ENCODE results near the gene TEX14.
A peak's percentile ranks its signal among the peaks of the same experiment; 100 is the strongest.
"Not testable (repeated sequence)": the region's sequence is repeated elsewhere in the genome, so short reads cannot be mapped to it uniquely, and the experiment has no call there.

TEX14 gene

DNA sequence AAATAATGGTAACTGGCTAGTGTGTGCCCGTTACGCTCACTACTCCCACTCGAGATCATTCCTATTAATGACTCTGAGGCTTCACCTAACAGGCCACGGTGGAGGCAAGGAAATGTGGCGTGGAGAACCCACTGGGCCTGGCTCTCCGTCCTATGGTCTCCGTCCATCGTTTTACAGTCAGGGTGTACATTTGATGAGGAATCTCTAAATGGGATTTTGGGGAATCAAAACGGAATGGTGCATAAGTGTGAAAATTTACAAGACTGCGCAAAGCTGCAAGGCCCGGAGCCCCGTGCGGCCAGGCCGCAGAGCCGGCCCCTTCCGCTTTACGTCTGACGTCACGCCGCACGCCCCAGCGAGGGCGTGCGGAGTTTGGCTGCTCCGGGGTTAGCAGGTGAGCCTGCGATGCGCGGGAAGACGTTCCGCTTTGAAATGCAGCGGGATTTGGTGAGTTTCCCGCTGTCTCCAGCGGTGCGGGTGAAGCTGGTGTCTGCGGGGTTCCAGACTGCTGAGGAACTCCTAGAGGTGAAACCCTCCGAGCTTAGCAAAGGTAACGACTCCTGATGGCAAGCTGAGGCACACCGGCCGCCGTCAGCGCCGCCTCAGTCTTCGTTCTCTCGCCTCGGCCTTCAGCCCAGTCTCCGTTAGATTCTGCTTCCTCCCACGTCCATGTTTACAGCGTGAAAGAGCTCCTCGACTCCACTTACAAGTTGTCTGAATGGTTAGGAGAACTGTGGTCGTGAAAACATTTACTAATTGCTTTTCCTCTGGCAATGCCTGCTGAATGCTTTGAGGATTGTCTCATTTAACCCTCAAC, 602 bp upstream of the TEX14 start, which contains the start of gene RAD51C:
RAD51C (plus strand) TSS at position 364 of the 817 bp plus-strand sequence; CDS start at position 406, 42 bp downstream.
- DNase-seq (ENCODE audit: low read depth), result peak; percentile 84

DNA sequence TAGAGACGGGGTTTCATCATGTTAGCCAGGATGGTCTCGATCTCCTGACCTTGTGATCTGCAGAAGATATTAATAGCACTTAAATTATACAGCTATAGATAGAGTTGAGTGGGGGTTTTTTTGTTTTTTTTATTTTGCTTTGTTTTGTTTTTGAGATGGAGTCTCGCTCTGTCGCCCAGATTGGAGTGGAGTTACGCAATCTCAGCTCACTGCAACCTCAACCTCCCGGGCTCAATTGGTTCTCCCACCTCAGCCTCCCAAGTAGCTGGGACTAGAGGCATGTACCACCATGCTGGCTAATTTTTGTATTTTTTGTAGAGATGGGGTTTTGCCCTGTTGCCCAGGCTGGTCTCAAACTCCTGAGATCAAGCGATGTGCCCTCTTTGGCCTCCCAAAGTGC, 1.8 kb downstream of the TEX14 start:
- not testable (repeated sequence) for DNase-seq (ENCODE audit: low read depth)

DNA sequence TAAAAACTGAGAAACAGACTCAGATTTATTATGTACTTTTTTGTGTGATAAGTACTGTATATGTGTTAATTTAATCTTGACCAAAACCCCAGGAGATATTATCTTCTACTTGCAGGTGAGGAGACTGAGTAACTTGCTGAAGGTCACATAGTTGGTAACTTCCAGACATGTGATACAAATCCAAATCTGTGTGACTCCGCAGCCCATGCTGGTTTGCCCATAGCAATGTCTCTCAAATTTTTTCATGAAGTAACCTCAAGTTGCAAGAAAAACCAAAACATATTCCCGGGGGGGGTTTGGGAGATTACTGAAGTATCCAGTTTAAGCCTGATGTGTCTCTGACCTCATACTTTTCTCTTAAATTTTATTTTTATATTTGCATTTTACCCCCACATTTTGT, 3.3 kb downstream of the TEX14 start:
- DNase-seq (ENCODE audit: low read depth), result no peak

DNA sequence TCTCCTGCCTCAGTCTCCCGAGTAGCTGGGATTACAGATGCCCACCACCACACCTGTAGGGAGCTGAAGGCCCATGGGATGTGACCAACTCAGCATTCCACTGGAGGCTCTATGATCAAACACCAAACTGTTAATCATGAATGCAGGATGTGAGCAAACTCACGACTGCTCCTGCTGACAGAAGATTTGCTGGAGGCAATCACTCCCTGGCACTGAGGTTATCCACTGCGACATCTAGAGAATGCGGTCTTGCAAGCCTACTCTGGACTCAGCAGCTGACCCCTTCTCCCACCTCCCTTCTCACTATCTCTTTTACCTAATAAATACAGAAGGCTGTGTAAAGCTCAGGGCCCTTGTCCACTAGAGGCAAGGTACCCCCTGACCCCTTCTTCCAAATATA, 4.9 kb downstream of the TEX14 start:
- no peak for DNase-seq (ENCODE audit: low read depth)

DNA sequence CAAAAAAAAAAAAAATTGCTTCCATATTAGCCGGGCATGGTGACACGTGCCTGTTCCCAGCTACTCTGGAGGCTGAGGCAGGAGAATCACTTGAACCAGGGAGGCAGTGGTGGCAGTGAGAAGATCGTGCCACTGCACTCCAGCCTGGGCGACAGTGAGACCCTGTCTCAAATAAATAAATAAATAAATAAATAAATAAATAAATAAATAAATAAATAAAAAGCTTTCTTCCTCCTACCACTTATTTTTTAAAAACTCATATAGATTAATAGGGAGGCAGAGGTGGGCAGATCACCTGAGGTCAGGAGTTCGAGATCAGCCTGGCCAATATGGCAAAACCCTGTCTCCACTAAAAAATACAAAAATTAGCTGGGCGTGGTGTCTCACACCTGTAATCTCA, 7.4 kb downstream of the TEX14 start:
- DNase-seq (ENCODE audit: low read depth), result not testable (repeated sequence)

DNA sequence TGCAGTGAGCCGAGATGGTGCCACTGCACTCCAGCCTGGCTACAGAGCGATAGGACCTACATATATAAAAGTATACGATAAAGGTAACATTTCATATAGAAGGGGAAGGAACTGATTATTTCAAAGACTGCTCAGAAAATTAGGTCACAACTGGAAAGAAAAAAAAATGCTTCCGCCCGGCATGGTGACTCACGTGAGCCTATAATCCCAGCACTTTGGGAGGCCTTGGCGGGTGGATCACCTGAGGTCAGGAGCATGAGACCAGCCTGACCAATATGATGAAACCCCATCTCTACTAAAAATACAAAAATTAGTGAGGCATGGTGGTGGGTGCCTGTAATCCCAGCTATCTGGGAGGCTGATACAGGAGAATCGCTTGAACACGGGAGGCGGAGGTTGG, 7.8 kb downstream of the TEX14 start:
- no peak for DNase-seq (ENCODE audit: low read depth)

DNA sequence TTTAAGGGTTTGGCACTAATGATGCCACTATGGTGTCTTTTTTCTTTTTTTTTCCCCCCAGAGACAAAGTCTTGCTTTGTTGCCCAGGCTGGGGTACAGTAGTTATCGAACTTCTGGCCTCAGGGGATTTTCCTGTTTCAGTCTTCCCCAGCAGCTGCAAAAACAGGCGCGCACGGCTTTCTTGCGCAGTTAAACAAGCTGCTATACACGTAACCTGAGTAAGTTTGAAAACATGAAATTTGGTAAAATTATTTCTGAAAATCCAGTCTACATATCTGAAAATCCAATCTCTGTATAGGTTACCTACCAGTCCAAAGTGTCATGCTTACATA, 11.8 kb downstream of the TEX14 start:
- DNase-seq (ENCODE audit: low read depth), result no peak

DNA sequence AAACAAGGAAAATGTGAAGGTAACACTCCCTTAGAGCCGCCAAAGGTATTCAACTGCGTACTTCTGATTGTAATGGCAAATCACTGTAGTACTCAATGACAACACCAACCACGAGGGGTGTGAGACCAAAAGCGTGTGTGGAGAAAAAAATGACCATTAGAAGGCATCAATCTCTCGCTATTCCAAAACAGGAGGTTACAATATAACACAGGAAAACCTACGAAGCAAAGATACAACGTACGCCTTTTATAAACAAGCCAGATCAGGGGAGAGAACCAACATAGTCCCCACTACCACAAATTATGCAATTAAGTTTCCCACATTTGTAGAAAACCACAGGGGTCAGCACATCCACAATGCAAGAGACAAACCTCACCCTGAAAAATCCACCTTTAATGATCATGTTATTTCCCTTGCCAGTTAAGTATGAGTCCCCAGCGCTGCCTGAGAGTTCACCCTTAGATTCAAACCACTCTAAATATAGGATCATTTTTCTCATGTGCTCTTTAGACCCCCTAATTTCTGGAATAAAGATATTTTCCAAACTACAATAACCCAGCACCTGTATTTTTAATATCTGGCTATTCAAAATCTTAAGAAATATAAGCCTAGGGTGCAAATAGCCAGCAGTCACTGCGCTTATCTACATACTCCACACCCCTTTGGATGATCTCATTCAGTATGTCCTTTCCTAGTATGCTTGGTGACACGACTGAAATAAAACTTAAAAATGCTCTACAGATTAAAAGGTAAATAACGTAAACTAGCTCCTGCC, 12.4 kb downstream of the TEX14 start:
- no peak for DNase-seq (ENCODE audit: low read depth)

DNA sequence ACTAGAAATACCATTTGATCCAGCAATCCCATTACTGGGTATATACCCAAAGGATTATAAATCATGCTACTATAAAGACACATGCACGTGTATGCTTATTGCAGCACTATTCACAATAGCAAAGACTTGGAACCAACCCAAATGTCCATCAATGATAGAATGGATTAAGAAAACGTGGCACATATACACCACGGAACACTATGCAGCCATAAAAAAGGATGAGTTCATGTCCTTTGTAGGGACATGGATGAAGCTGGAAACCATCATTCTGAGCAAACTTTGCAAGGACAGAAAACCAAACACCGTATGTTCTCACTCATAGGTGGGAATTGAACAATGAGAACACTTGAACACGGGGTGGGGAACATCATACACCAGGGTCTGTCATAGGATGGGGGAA, 13.6 kb downstream of the TEX14 start:
- not testable (repeated sequence) for DNase-seq (ENCODE audit: low read depth)

DNA sequence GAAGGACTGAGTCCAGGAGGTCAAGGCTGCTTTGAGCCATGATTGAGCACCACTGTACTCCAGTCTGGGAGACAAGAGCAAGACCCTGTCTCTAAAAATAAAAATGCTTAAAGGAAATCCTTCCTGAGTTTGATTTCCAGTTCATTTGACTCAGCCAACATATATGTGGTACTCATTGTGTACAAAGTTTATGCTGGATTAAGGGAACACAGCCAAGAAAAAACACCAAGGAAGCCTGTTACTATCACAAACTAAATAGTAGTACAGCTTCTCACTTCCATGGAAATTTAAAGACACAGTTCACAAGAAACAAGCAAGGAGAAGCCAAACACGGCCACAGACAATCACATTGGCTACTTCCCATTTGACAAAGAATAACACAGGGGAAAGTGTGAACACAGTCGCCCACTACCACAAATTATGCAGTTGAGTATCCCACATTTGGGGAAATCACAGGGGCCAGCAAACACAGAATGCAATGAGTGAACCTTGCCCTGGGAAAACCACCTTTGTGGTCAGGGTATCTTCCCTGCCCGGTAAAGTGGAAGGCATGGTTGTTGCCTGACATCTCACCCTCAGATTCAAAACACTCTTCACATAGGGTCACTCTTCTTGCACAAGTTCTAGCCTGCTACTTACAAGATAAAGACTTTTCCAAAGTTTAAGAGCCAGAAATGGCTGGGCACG, 14.5 kb downstream of the TEX14 start:
- no peak for DNase-seq (ENCODE audit: low read depth)

DNA sequence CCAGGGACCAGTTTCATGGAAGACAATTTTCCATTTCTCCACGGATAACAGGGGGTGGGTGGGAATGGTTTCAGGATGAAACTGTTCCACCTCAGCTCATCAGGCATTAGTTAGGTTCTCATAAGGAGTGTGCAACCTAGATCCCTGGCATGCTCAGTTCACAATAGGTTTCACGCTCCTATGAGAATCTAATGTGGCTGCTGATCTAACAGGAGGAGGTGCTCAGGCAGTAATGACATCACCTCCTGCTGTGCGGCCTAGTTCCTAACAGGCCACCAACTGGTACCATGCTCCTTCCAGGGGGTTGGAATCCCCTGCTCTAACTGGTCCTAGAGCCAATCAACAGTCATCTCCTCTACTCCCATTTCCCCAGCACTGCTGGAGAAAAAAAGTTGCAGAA, 19.9 kb downstream of the TEX14 start:
- DNase-seq (ENCODE audit: low read depth), result no peak

DNA sequence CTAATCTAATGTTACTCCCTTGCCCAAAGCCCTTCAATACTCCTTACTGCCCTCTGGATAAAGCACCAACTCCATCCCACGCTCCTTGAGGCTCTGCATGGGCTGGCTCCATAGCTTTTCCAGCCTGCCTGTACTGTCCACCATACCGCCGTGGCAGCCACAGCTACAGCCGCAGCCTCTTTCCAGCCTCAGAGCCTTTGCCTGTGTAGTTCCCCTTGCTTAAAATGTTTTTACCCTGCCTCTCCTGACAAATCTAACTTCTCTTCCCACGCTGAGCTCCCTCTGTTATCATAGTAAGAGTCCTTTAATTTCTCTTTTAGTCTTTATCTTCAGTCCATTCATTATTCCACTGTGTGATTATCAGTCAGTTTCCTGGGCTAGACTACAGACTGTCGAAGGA, 22.0 kb downstream of the TEX14 start:
- DNase-seq (ENCODE audit: low read depth), result no peak

DNA sequence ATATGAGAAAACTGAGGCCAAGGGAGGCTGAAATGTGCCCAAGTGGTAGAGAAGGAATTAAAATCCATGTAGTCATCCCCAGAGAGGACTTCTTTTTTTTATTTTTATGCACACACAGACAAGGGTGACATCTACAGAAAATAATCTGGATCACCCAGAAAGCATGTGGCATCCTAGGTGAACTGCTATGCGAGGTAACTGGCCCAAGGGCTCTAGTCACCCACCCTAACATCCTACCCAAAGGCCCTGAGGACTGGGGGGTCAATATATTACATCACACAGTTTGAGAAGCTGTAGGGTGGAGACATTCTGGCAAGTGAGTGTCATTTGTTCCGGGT, 23.3 kb downstream of the TEX14 start:
- DNase-seq (ENCODE audit: low read depth), result no peak

DNA sequence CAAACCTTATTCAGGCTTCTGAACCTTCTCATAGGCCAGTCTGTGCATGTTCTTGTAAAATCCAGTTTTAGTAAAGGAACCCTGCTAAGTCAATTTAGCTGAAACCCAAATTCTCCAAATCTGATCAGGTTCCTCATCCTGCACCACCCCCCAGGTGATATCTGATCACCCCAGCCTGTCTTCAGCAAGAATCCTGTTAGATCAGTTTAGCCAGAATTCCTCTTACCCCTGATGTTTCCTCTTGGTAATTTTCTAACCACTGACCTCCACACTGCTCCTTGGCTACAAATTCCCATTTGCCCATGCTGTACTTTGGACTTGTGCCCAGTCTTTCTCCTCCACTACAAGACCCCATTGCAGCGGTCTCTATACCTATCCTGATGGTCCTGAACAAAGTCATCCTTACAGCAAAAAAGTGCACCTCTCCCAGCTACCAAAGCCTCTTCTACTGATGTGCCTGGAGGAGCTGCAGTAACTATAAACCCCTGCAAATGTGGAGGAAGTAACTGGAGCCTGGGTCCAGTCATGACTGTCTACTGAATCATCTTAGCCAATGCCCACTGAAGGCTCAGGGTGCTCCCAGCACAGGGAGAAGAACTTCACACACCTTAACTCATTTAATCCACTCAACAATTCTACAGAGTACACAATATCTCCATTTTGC, 23.8 kb downstream of the TEX14 start:
- DNase-seq (ENCODE audit: low read depth), result no peak

DNA sequence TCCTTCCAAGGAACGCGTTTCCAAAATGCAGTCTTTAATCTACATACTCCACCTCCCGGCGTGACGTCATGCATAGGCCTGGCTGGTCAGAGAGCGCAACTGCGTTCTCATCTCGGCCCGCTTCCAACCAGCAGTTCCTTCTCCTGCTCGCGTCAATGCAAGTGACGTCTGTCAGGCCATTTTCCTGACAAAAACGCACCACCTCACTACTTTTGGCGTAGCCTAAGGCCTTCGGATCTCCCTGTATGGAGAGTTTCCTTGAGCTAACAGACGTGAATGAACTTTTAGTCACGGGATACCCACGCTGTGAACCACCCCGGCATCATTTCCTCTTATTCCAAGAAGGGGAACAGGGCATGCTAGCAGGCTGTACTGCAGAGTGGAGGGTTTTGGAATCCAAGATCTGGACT, 25.0 kb downstream of the TEX14 start:
- peak; percentile 25 for DNase-seq (ENCODE audit: low read depth)

DNA sequence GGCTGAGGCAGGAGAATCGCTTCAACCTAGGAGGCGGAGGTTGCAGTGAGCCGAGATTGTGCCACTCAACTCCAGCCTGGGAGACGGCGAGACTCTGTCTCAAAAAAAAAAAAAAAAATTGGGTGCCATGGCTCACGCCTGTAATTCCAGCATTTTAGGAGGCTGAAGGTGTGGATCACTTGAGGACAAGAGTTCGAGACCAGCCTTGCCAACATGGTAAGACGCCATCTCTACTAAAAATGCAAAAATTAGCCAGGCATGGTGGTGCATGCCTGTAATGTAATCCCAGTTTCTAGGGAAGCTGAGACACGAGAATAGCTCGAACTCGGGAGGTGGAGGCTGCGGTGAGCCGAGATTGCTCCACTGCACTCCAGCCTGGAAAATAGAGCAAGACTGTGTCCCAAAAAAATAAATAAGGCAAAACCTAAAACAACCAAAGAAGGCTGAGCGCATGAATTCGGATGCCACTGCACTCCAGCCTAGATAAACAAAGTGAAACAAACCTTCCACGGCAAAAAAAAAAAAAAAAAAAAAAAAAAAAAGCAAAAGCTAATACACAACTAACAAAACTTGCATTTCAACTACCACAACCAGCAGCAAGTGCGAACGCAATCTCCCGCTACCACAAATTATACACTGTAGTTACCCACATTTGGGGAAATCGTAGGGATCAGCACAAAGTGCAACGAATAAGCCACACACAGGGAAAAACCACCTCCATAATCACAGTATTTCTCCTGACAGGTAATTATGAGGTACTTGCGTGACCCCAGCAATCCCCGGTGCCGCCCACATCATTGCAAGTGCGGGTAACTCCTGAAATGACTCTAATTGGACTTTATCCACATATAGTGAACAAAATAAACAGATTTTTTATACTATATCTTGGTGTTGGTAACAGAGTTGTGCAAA, 25.6 kb downstream of the TEX14 start:
- no peak for DNase-seq (ENCODE audit: low read depth)

DNA sequence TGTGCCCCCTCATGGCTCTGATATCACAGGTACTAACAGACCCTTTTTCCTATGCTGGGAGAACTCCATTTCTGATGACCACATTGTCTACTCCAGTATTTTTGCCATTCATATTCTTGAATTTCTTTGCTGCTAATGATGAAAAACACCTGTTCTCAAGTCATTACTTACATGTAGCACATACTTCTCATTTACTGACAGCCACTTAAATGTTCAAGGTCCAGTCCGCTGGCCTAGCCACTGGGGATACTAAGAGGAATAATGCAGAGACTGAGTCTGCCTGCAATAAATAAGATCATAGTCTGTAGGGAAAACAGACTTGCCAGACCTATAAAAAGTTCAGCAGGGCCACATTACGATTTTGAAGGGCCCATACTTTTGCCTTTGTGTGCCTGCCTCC, 27.5 kb downstream of the TEX14 start:
- no peak for DNase-seq (ENCODE audit: low read depth)

DNA sequence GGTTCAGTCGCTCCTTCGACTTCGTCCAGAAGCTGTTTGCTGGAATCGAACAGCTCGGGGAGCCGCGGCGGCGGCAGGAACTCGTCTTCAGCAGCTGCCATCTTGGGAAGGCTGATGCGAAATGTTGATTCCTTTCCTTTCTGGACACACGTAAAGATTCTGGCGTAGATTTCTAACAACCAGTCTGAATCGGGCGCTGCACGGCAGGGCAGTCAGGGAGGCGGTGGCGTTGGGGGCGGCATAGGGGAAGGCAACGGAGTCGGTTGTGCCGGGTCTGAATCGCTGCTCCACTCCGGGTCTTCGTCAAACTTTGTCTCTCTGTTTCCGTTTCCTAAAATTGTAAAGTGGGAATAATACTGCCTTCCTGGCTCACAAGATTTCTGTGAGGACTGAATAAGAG, 30.3 kb downstream of the TEX14 start:
- DNase-seq (ENCODE audit: low read depth), result no peak

DNA sequence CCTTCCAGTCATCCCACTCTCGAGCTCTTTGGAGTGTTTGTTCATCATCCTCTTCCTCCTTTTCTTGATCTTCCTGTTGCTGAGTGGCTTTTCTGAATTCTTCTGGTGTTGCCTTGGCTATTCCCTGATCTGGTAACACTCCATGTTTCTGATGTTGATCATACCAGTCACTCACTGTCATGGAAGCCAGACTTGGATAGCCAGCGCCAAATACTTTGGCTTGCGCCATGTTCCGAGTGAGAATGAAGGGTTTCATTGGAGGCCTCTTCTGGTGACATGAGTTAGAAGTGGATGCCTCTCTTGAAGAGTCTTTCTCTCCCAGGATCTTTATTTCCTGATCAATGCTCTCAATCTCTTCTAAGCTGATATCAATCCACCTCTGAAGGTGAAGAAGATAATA, 31.2 kb downstream of the TEX14 start:
- DNase-seq (ENCODE audit: low read depth), result no peak

DNA sequence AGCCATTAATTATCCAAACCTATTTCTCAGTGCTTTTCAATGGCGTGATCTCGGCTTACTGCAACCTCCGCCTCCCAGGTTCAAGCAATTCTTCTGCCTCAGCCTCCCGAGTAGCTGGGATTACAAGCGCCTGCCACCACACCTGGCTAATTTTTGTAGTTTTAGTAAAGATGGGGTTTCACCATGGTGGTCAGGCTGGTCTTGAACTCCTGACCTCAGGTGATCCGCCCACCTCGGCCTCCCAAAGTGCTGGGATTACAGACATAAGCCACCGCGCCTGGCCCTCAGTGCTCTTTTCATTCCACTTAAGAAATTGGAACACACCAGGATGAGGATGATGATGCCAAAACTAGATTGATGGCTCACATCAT, 32.1 kb downstream of the TEX14 start:
- DNase-seq (ENCODE audit: low read depth), result not testable (repeated sequence)
